ENCODE data around the gene BMP8A.
"Not testable (repeated sequence)": the region's sequence is repeated elsewhere in the genome, so short reads cannot be mapped to it uniquely, and the experiment has no call there.

The BMP8A gene

GRCh38 chr1:39517936-39518335 lies 26.5 kb downstream of the BMP8A start:
- not testable (repeated sequence) for H3K36me3 ChIP-seq (ENCODE audit: insufficient read depth, low read length); H3K4me1 ChIP-seq (ENCODE audit: control insufficient read depth, insufficient read depth, low read length, unreplicated experiment); H3K27me3 ChIP-seq (ENCODE audit: insufficient read depth, low read length); H3K79me2 ChIP-seq (ENCODE audit: control insufficient read depth, insufficient read depth, low read length, unreplicated experiment); H2AFZ ChIP-seq (ENCODE audit: low read length, unreplicated experiment); H3K4me3 ChIP-seq (ENCODE audit: low read depth, low read length); H3K27ac ChIP-seq (ENCODE audit: low read depth, low read length)

- H3K27me3 ChIP-seq (ENCODE audit: insufficient read depth, low read length); H3K4me3 ChIP-seq (ENCODE audit: low read depth, low read length); H3K4me1 ChIP-seq (ENCODE audit: control insufficient read depth, insufficient read depth, low read length, unreplicated experiment); H3K79me2 ChIP-seq (ENCODE audit: control insufficient read depth, insufficient read depth, low read length, unreplicated experiment); H2AFZ ChIP-seq (ENCODE audit: low read length, unreplicated experiment); H3K27ac ChIP-seq (ENCODE audit: low read depth, low read length); H3K36me3 ChIP-seq (ENCODE audit: insufficient read depth, low read length): not testable (repeated sequence)
Observed at GRCh38 chr1:39519376-39519775, 27.9 kb downstream of the BMP8A start.

- H3K4me1 ChIP-seq (ENCODE audit: control insufficient read depth, insufficient read depth, low read length, unreplicated experiment); H3K27ac ChIP-seq (ENCODE audit: low read depth, low read length); H3K27me3 ChIP-seq (ENCODE audit: insufficient read depth, low read length): not testable (repeated sequence)
Observed at GRCh38 chr1:39522221-39522620, 30.8 kb downstream of the BMP8A start.

GRCh38 chr1:39522661-39523567 lies 31.5 kb downstream of the BMP8A start:
- H3K27me3 ChIP-seq (ENCODE audit: insufficient read depth, low read length) = no peaks in the 10 kb centered on the region
- no peaks in the 10 kb centered on the region for H3K79me2 ChIP-seq (ENCODE audit: control insufficient read depth, insufficient read depth, low read length, unreplicated experiment)
- no peak overlapping the region for H2AFZ ChIP-seq (ENCODE audit: low read length, unreplicated experiment)

More at GRCh38 chr1:39522221-39522620, 30.8 kb downstream of the BMP8A start:
- not testable (repeated sequence) for H3K36me3 ChIP-seq (ENCODE audit: insufficient read depth, low read length); H3K79me2 ChIP-seq (ENCODE audit: control insufficient read depth, insufficient read depth, low read length, unreplicated experiment); H2AFZ ChIP-seq (ENCODE audit: low read length, unreplicated experiment); H3K4me3 ChIP-seq (ENCODE audit: low read depth, low read length)

GRCh38 chr1:39524171-39524570 lies 32.7 kb downstream of the BMP8A start:
- H3K4me3 ChIP-seq (ENCODE audit: low read depth, low read length) = no peak overlapping the region

More at GRCh38 chr1:39522661-39523567, 31.5 kb downstream of the BMP8A start:
- H3K4me3 ChIP-seq (ENCODE audit: low read depth, low read length) = no peak overlapping the region
- no peak overlapping the region for H3K27ac ChIP-seq (ENCODE audit: low read depth, low read length)
- H3K4me1 ChIP-seq (ENCODE audit: control insufficient read depth, insufficient read depth, low read length, unreplicated experiment) = no peaks in the 10 kb centered on the region
- peaks cover 3% of the 10 kb centered on the region; the same call in 1 of the 2 replicates for H3K36me3 ChIP-seq (ENCODE audit: insufficient read depth, low read length)

GRCh38 chr1:39524591-39525365 lies 33.3 kb downstream of the BMP8A start:
- Histone ChIP-seq H3K79me2 (ENCODE audit: control insufficient read depth, insufficient read depth, low read length, unreplicated experiment) (no peaks in the 10 kb centered on the region), H3K4me1 (ENCODE audit: control insufficient read depth, insufficient read depth, low read length, unreplicated experiment) (no peaks in the 10 kb centered on the region), H2AFZ (ENCODE audit: low read length, unreplicated experiment) (no peak overlapping the region), H3K36me3 (ENCODE audit: insufficient read depth, low read length) (peaks cover 6% of the 10 kb centered on the region; the same call in 1 of the 2 replicates), H3K27me3 (ENCODE audit: insufficient read depth, low read length) (no peaks in the 10 kb centered on the region), H3K4me3 (ENCODE audit: low read depth, low read length) (no peak overlapping the region), H3K27ac (ENCODE audit: low read depth, low read length) (no peak overlapping the region)

More at GRCh38 chr1:39524171-39524570, 32.7 kb downstream of the BMP8A start:
- H3K27ac ChIP-seq (ENCODE audit: low read depth, low read length) = no peak overlapping the region
- H3K79me2 ChIP-seq (ENCODE audit: control insufficient read depth, insufficient read depth, low read length, unreplicated experiment) = no peaks in the 10 kb centered on the region
- H3K4me1 ChIP-seq (ENCODE audit: control insufficient read depth, insufficient read depth, low read length, unreplicated experiment) = no peaks in the 10 kb centered on the region
- no peak overlapping the region for H2AFZ ChIP-seq (ENCODE audit: low read length, unreplicated experiment)
- H3K27me3 ChIP-seq (ENCODE audit: insufficient read depth, low read length) = no peaks in the 10 kb centered on the region
- H3K36me3 ChIP-seq (ENCODE audit: insufficient read depth, low read length) = peaks cover 6% of the 10 kb centered on the region; the same call in 1 of the 2 replicates

GRCh38 chr1:39525366-39526165 lies 34.1 kb downstream of the BMP8A start:
- no peak overlapping the region for H3K4me3 ChIP-seq (ENCODE audit: low read depth, low read length)

GRCh38 chr1:39526466-39527189 lies 35.2 kb downstream of the BMP8A start:
- Histone ChIP-seq H3K4me3 (ENCODE audit: low read depth, low read length) (no peak overlapping the region), H2AFZ (ENCODE audit: low read length, unreplicated experiment) (no peak overlapping the region), H3K27me3 (ENCODE audit: insufficient read depth, low read length) (no peaks in the 10 kb centered on the region), H3K36me3 (ENCODE audit: insufficient read depth, low read length) (peaks cover 6% of the 10 kb centered on the region; the same call in 1 of the 2 replicates), H3K27ac (ENCODE audit: low read depth, low read length) (no peak overlapping the region), H3K79me2 (ENCODE audit: control insufficient read depth, insufficient read depth, low read length, unreplicated experiment) (no peaks in the 10 kb centered on the region), H3K4me1 (ENCODE audit: control insufficient read depth, insufficient read depth, low read length, unreplicated experiment) (no peaks in the 10 kb centered on the region)

More at GRCh38 chr1:39525366-39526165, 34.1 kb downstream of the BMP8A start:
- no peaks in the 10 kb centered on the region for H3K27me3 ChIP-seq (ENCODE audit: insufficient read depth, low read length)
- no peak overlapping the region for H2AFZ ChIP-seq (ENCODE audit: low read length, unreplicated experiment)
- H3K36me3 ChIP-seq (ENCODE audit: insufficient read depth, low read length) = peaks cover 6% of the 10 kb centered on the region; the same call in 1 of the 2 replicates
- H3K4me1 ChIP-seq (ENCODE audit: control insufficient read depth, insufficient read depth, low read length, unreplicated experiment) = no peaks in the 10 kb centered on the region
- H3K27ac ChIP-seq (ENCODE audit: low read depth, low read length) = no peak overlapping the region
- H3K79me2 ChIP-seq (ENCODE audit: control insufficient read depth, insufficient read depth, low read length, unreplicated experiment) = no peaks in the 10 kb centered on the region

GRCh38 chr1:39527190-39527579 lies 35.7 kb downstream of the BMP8A start:
- H3K4me1 ChIP-seq (ENCODE audit: control insufficient read depth, insufficient read depth, low read length, unreplicated experiment); H3K79me2 ChIP-seq (ENCODE audit: control insufficient read depth, insufficient read depth, low read length, unreplicated experiment); H2AFZ ChIP-seq (ENCODE audit: low read length, unreplicated experiment); H3K4me3 ChIP-seq (ENCODE audit: low read depth, low read length); H3K27ac ChIP-seq (ENCODE audit: low read depth, low read length); H3K36me3 ChIP-seq (ENCODE audit: insufficient read depth, low read length); H3K27me3 ChIP-seq (ENCODE audit: insufficient read depth, low read length): not testable (repeated sequence)

- no peak overlapping the region for H3K27ac ChIP-seq (ENCODE audit: low read depth, low read length)
- peaks cover 6% of the 10 kb centered on the region; the same call in 1 of the 2 replicates for H3K36me3 ChIP-seq (ENCODE audit: insufficient read depth, low read length)
- H2AFZ ChIP-seq (ENCODE audit: low read length, unreplicated experiment) = no peak overlapping the region
- H3K4me3 ChIP-seq (ENCODE audit: low read depth, low read length) = no peak overlapping the region
- H3K27me3 ChIP-seq (ENCODE audit: insufficient read depth, low read length) = no peaks in the 10 kb centered on the region
- H3K79me2 ChIP-seq (ENCODE audit: control insufficient read depth, insufficient read depth, low read length, unreplicated experiment) = no peaks in the 10 kb centered on the region
- H3K4me1 ChIP-seq (ENCODE audit: control insufficient read depth, insufficient read depth, low read length, unreplicated experiment) = no peaks in the 10 kb centered on the region
Observed at GRCh38 chr1:39528082-39528481, 36.6 kb downstream of the BMP8A start.
